NCI-H524 treated with DMSO at 0.1 percent for 48 hours (cell line): ENCODE measurements around the gene KRT37.
"Not testable (repeated sequence)": the region's sequence is repeated elsewhere in the genome, so short reads cannot be mapped to it uniquely, and the experiment has no call there.

Experiments used
- DNase-seq: peaks from one replicate; lab custom pipeline; 2025; lab: John Stamatoyannopoulos, UW

Gene KRT37

DNA sequence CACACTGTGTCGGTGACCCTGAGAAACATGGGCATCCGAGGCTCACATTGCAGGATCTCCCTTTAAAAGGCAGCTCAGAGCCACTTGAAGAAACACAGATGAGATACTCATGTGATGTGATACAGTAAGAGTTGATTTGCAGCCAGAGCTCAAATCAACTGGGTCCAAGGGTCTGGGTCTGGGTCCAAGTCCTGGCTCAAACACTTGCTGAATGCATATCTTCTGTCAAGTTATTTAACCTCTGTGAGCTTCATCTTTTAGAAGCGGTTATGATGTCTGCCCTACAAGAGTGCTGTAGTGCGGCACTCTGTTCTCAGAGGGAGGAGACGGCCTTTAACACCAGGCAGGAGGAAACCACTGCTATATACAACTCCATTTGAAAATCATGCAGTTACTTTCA is 10.0 kb upstream of the KRT37 start:
- no peak for DNase-seq

DNA sequence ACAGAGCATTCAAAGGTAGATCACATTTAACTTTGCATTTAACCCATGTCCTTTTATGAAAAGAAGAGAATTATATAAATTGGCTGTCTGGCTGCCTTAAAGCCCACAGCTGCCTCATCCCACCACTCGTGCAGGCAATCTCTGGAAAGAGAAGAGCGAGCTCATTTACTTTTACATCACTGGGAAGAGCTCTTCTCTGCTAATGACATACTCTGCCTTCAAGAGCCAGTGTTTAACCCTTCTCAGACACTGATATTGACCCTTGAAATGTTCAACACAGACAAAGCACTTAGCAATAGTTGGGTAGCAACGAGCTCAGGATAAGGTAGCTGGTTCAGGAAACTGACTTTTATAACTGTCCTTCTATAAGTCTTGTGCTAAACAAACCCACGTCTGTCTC is 9.6 kb upstream of the KRT37 start:
- no peak for DNase-seq

DNA sequence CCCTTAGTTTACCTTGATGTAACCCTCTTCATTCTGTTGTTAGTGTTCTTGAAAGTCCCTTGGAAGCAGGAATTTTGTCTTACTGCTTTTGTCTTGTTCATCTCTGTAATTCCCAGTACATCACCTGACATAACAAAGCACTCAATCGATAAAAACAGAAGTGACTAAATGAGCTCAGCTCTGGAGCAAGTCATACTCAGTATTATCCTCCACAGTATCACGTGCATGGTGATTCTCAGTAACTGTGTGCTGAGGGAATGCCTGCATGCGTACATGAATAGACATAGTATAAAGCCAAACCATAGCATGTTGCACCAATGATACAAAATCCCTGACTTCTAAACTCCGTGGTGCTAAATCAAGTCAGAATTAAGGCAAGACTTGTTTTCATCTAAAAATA is 9.2 kb upstream of the KRT37 start:
- no peak for DNase-seq

DNA sequence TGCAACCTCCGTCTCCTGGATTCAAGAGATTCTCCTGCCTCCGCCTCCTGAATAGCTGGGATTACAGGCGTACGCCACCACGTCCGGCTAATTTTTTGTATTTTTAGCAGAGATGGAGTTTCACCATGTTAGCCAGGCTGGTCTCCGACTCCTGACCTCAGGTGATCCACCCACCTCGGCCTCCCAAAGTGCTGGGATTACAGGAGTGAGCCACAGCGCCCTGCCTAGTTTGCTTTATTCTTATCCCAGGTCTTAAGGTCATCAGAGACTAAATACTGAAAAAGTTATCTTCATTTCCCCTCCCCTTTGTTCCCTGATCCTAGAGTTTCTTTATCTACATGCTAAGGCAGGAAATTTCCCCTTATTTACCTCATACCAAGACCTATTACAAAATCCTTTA is 6.0 kb upstream of the KRT37 start:
- DNase-seq: not testable (repeated sequence)

DNA sequence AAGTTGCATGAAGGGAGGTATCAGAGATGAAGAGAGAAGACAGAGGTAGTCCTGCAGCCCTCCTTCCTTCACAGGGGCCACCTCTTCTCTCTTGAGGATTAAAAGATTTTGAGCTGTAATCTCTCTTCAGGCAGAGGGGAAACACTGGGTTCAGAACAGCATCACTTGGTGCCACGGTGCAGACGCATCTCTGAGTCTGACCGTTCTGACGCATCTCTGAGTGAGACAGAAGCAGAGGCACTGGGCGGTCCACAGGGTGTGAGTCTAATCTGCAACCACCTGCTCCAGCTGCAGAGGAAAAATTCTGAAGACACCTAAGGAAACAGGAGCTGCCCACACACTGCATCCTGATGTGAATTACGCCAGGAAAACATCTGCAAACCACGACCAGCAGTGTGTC is 5.3 kb upstream of the KRT37 start:
- DNase-seq: no peak

DNA sequence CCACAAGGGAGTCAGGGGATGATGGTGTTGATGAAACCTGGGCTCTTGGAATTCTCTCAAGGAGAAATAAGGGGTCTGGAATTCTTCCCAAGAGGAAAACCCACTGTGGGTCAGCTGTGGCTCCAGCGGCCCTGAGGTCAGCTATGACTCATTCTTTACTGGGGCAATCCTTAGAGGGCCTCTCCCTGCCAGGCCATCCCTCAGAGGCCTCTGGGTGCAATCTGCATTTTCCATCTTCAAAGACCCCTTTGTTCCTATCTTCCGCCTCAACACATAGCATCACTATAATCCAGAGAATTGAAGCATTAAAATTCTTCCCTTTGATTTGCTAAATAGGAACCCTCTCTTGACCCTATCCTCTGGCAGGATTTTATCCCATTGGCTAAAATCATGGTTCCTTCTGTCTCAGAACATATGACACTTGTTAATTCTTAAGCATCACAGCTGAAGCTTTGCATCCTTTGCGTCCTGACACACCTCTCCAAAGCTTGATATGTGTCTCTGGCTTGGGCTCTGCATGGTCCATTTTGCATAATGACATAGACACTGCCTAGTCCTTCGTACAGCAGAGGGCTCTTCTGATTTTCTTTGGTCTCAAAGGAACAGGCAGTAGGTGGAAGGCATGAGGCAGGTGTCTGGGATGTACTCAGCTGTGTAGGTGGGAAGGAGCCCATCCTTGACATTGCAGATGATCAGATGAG is 4.4 kb upstream of the KRT37 start:
- no peak for DNase-seq

DNA sequence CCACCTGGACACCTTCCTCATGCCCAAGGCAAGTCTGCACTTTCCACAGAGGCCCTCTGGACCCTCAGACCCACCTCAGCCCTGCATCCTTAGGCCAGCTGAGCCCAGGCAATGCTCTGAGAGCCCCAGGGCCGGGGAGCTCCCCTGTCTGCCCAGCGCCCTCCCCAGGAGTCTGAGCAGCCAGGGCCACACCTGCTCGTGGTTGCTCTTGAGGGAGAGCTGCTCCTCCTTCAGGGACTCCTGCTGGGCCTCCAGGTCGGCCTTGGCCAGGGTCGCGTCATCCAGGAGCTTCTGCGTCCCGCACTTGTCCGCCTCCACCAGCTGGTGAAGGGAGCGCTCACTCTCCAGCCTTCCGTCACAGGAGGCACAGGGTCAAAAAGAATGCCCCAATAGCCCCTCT is 1.8 kb downstream of the KRT37 start:
- DNase-seq: not testable (repeated sequence)

DNA sequence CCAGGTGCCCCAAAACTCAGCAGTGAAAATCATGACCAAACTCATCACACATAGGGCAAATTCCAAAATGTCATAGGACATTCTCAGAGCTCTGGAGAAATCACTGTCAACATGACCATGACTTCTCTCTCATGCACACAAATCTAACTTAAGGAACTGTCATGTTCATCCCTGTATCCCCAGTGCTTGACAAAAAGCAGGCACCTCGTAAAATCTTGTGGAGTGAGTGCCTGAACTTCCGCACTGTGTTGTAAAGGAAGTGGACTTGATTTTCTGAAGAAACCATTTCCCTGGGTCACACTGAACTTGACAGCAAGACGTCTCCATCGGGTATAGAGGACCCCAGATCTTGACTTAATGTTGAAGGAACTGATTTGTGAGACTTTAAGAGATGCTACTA is 2.8 kb downstream of the KRT37 start:
- no peak for DNase-seq

DNA sequence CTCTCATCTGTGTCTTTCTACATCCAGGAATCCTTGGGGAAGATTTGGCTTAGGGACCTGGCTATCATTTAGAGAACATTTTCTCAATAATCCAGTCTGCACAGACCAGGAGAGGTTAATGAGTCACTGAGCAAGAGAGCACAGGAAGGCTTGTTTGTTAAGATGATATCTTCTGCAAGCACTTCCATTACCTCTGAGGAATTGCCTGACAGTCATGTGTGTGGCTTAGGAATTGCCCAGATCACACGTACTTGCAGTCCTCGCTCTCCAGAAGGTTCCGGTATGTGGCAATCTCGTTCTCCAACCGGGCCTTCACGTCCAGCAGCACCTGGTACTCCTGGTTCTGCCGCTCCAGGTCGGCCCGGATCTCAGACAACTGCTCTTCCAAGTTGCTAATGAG is 3.3 kb downstream of the KRT37 start:
- no peak for DNase-seq

DNA sequence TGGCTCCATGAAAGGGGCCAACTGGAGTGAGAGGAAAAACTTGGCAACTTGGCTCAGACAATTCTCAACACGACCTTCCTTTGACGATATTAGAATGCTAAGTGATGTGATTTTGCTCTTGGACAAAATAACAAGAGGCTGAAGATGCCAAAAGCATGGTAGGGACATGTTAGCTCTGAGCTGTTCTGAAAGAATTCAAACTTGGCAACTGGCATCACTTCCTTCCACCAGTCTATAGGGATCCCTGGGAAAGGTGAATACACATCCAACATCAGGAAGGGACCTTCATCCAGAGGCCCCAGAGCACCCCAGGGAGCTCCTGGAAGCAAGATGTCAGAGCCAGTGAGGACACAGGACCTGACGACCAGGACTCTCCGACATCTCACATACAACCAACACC is 4.3 kb downstream of the KRT37 start:
- no peak for DNase-seq

DNA sequence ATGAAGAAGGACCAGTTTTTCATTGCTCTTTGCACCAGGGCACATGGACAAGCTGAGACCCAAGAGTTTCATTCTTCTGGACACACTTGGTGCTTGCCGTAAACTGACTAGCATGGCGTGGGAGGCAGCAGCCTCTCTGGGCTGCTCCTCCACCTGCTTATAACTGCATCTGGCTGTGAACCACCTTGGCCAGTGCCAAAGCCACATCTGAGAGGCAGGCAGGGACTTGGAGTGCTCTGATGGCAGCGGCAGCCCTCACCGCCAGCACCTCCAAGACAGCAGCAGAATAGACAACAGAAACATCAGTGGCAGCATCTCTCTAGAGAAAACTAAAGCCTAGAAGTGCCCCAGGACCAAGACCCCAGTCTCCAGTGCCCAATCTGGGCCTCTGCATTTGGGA is 4.7 kb downstream of the KRT37 start:
- DNase-seq: no peak

DNA sequence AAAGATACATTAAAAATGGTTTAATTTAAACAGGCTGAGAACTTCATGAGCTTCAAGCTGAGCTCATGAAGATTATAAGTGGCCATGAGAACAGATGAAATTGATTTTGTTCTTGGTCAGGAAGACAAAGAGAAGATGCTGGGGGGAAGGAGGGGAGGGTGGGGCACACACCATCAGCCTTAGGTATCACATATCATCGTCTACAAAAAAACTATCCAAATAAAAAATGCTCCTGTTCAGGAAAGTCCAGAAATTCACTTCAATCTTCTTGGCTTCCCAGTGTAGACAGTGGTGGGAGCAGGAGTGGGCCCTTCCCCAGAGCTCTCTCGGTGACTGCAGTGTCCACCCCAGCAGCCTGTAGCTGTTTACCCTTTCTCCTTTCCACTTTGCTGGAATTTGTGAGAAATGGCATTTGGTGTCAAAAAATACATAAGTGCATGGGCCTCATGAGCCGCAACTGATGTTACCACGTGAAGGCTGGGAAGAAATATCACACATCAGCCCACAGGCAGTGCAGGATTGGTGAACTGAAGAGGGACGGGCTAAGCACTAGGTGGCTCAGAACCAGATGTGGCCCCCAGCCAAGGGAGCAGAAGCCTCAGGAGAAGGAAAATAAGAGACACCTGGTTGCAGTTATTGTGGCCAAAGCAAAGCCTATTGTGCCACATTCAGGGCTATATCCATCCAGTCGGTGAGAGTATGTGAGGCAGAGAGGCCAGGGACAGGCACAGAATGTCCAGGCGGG is 6.1 kb downstream of the KRT37 start:
- no peak for DNase-seq

DNA sequence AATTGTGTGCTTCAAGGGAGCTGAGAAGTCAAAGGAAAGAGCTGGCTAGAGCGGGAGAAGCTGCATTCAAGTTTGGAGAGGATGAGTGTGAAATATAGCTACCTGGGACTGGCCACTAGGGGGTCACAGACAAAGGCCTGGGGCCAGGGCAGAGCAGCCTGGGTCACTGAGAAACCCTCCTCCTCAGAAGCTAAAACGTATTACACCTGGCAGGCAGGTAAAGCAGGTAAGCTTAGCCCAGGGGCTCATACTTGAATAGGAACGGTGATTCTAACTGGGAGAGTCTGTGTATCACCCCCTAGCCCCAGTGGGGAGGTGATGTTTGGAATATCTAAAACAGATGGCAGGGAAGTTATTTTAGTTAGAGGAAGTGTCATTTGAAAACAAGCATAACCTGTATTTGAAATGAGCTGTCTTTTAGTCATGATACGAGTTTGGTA is 6.8 kb downstream of the KRT37 start:
- no peak for DNase-seq

DNA sequence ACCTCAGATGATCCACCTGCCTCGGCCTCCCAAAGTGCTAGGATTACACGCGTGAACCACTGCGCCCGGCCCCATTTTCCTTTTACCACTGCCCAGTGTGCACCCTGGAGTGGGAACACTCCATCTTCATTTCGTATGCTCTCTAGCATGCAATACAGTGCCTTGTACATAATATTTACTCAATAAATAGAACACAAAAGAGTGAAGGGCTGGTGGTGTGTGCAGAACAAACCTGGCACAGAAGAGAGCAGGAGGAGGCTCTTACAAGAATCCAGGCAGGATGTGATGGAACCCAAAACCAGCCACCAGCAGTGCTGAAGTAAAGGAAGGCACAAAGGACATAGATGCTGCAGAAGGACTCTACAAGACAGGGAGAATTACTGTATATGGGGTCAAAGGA is 7.3 kb downstream of the KRT37 start:
- no peak for DNase-seq

DNA sequence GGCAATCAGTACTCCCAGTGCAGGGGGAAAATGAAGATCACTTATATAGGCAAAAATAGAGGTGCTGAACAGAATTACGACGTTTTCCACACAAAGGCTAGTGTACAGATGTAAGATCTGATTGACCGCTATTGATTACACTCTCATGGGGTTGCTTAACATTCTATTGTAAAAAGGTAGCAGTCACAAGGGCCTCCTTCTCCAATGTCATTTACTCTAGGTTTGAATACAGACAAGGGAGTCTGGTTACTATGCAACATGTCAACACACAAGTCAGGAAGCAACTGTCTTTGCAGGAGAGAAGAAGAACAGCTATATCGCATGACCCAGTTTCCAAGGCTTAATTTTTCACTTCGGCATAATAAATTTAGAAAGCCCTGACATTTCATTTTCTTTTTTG is 7.9 kb downstream of the KRT37 start:
- no peak for DNase-seq

DNA sequence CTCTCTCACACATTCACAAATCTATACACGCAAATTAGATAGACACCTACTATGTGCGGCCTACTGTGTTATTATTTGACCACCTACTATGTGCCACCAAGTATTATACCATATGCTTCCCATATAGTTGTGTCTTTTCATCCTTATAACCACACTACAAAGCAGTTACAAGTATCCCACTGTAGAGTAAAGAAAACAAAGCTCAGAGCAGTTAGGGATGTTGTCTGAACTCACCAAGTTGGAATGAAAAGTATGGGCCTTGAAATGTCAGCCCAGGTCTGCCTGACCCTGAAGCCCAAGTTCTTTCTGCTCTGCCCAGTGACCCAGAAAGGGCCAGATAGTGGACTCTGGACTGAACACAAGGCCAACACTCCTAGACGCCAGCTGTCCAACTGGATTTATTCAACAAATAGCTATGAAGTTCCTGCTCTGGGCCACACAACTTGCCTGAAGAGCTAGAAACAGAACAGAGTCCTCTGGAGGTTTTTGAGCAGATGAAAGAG is 8.5 kb downstream of the KRT37 start:
- DNase-seq: no peak

DNA sequence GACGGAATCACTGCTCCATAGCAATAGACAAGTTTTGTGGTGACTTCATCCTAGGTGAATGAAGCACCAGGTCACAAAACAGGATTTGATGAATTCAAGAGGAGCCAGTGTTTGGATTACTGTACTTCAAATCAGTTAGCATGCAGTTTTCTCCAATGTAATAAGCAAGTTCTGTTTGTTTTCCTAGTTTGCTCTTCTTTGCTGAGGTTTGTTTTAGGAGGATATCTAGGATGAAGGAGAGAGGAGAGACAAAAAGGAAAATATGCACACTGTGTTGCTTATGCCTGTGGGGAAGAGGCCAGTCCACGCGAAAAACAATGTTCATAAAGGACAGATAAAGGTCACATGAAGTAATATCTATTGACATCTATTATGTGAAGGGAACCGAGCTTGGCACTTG is 9.0 kb downstream of the KRT37 start:
- no peak for DNase-seq

DNA sequence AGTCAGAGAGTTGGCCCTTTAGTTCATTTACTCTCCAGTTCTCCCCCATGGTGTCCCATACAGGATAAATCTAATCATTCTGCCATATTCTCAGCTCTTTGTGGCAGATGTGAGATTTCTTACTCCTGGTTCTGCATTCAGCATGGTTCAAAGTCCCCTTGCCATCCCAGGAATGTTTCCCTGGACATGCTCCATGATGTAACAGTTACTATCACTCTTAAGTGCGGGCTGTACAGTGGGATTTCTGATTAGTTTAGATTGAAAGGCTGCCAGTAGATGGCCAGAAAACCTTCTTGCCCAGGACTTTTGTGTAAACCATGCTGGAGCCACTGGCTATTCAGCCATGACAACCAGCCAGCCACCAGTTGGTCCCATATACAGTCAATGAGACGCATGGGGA is 10.4 kb downstream of the KRT37 start:
- no peak for DNase-seq

DNA sequence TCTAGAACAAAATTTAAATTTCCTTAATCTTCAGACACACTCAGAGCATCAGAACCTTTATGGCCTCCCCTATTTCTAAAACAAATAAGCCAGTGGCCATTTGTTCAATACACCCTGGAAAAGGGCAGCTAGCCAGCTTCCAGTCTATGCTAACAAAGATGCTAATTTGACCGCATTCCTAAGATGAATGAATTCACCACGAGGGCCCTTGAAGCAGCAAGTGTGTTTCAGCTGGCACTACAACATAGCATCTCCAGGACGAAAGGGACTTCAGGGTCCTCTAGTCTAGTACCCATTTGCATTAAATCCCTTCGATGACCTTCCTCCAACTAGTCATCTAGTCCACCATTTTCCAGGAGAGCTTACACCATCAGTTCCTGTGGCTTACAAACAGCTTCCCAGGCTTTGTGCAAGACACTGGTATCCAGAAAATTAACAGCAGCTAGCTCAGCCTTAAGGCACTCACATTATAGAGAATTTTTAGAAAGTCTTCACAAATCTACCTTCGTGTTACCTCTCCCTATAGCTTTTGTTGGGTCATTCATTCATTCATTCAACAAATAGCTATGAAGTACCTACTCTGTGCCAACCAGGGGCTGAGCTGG is 10.9 kb downstream of the KRT37 start:
- DNase-seq: no peak

DNA sequence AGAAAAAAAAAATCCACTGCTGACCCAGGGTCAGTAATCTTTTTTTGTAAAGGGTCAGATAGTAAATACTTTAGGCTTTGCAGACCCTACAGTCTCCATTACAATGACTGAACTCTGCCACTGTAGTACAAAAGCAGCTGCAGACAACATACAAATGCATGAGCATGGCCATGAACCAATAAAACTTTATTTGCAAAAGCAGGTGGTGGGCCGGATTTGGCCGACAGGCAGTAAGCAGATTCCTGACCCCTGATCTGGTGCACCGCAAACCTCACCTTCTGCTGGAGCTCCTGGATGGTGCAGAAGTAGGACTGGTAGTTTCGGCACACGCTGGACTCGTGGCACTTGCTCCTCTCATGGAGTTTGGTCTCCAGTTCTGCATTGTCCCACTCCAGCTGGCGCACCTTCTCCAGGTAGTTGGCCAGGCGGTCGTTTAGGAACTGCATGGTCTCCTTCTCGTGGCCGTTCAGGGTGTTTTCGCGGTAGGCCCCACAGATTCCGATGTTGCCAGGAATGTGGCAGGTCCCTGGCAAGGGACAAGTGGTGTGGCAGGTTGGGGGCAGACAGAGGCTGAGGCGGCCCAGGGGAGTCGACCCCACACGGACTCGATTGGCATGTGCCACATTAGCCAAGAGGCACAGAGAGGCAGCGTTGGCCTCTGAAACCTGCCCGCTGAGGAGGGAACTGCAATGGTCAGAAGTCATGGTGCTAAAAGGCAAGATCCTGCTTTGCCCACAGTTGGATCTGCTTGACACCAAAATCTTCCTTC is 13.1 kb downstream of the KRT37 start:
- DNase-seq: no peak

DNA sequence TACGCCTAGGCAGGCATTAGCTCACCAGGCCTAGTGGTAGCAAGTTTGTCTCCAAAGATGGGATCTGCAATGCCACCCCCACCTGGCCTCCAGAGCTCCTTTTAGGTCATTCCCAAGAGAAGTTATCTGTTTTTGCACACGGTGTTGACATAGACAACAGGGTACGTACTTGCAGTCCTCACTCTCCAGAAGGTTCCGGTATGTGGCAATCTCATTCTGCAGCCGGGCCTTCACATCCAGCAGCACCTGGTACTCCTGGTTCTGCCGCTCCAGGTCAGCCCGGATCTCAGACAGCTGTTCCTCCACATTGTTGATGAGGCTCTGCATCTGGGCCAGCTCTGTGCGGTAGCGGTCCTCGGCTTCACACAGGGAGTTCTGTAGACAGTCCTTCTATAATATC is 17.2 kb downstream of the KRT37 start:
- no peak for DNase-seq

DNA sequence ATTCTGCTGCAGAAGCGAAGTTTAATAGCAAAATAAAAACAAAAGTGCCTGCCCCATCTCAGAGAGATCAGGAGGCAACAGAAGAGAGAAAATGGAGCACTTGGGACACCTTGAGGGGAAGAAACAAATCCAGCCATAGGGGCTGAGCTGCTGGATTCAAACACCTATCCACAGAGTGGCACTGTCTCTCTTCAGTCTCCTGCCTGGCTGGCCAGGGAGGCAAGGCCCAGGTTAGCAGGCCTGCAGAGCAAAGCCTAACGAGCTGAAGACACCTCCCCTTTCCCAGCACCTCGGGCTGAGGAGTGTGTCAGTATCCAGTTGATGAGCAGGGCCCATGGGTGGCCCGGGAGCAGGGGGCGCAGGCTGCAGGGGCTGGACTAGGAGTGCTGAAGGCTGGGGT is 18.2 kb downstream of the KRT37 start:
- DNase-seq: no peak
